ENCODE measurements around the gene MARCHF2.

MARCHF2 gene

DNA sequence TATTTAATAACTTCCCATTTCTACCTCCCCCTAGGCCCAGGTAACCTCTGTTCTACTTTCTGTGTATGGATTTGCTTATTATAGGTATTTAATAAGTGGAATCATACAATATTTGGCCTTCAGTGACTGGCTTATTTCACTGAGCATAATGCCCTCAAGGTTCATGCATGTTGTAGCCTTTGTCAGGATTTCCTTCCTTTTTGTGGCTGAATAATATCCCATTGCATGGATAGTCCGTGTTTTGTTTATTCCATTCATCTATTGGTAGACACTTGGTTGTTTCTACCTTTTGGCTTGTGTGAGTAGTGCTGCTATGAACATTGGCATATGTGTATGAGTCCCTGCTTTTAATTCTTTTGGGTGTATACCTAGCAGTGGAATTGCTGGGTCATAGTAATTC is 41.1 kb downstream of the MARCHF2 start:
- no peak overlapping the region for H3K4me3 ChIP-seq (ENCODE audit: insufficient read depth in 1 of 2, low read depth in 1 of 2, low read length in 2 of 2)
- no peak overlapping the region for H2BK120ac ChIP-seq (ENCODE audit: low read depth, low read length)
- H2AFZ ChIP-seq (ENCODE audit: low read depth, low read length) = no peak overlapping the region
- H3K4ac ChIP-seq (ENCODE audit: low read depth in 1 of 2, low read length in 2 of 2) = no peak overlapping the region
- H2BK5ac ChIP-seq (ENCODE audit: low read depth, low read length, poor library complexity, severe bottlenecking) = no peak overlapping the region
- H3K79me1 ChIP-seq (replicated peaks; ENCODE audit: low read length, poor library complexity, severe bottlenecking) = no peaks in the 10 kb centered on the region
- no peak overlapping the region for H4K8ac ChIP-seq (ENCODE audit: low read length)
- H3K27ac ChIP-seq (ENCODE audit: low read length, poor library complexity, severe bottlenecking) = no peak overlapping the region
- H3K14ac ChIP-seq (ENCODE audit: low read length in 2 of 2) = no peak overlapping the region
- H3K23ac ChIP-seq (ENCODE audit: low read length in 2 of 2) = no peak overlapping the region
- H2BK12ac ChIP-seq (ENCODE audit: low read length in 2 of 2) = no peak overlapping the region
- H3K36me3 ChIP-seq (ENCODE audit: control insufficient read depth in 1 of 2, insufficient read depth in 2 of 2, low read depth in 1 of 2, low read length in 2 of 2) = peaks cover 15 to 37% of the 10 kb centered on the region in 2 experiments
- H2AK5ac ChIP-seq (ENCODE audit: low read length, severe bottlenecking) = no peak overlapping the region
- peaks cover 41% of the 10 kb centered on the region for H3K4me1 ChIP-seq (ENCODE audit: control insufficient read depth, insufficient read depth, low read depth, low read length)
- H2BK15ac ChIP-seq (ENCODE audit: low read depth, poor library complexity, severe bottlenecking) = no peak overlapping the region
- no peaks in the 10 kb centered on the region for H3K27me3 ChIP-seq (ENCODE audit: control insufficient read depth in 1 of 2, insufficient read depth in 1 of 2, low read length in 2 of 2)
- no peaks in the 10 kb centered on the region for H3K9me3 ChIP-seq (ENCODE audit: control insufficient read depth, low read length)
- 91% methylated on average over 1 of the region's 1 CpG for WGBS
- no peak overlapping the region for H3K9ac ChIP-seq (ENCODE audit: low read length)
- H3K18ac ChIP-seq (ENCODE audit: low read depth in 1 of 2, low read length in 2 of 2) = no peak overlapping the region
- no peak for DNase-seq
- H4K91ac ChIP-seq (ENCODE audit: low read length) = no peak overlapping the region
- no peak overlapping the region for H3K4me2 ChIP-seq (ENCODE audit: low read length, poor library complexity, severe bottlenecking)

DNA sequence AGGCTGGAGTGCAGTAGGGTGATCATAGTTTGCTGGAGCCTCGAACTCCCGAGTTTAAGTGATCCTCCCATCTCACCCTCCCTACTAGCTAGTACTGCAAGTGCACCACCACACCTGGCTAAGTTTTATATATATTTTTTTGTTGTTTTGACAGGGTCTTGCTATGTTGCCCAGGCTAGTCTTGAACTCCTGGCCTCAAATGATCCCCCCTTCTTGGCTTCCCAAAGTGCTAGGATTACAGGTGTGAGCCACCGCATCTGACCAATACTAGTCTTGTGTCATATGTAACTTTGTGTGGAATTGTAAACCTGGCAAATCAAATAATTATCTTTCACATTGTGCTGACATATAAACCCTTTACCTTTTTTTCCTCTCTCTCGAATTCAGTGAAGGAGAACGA is 41.9 kb downstream of the MARCHF2 start:
- Histone ChIP-seq H3K27ac (ENCODE audit: low read length, poor library complexity, severe bottlenecking) (no peak overlapping the region), H3K4me3 (ENCODE audit: insufficient read depth in 1 of 2, low read depth in 1 of 2, low read length in 2 of 2) (no peak overlapping the region), H3K23ac (ENCODE audit: low read length in 2 of 2) (no peak overlapping the region)

GRCh38 chr19:8456064-8456463 is 43.0 kb downstream of the MARCHF2 start:
- H3K9me3 ChIP-seq (ENCODE audit: control insufficient read depth, low read length) = no peaks in the 10 kb centered on the region
- 83% methylated on average over 7 of the region's 7 CpGs for WGBS
- H3K36me3 ChIP-seq (ENCODE audit: control insufficient read depth in 1 of 2, insufficient read depth in 2 of 2, low read depth in 1 of 2, low read length in 2 of 2) = peaks cover 15 to 37% of the 10 kb centered on the region in 2 experiments
- H2AK5ac ChIP-seq (ENCODE audit: low read length, severe bottlenecking) = no peak overlapping the region
- H3K9ac ChIP-seq (ENCODE audit: low read length) = no peak overlapping the region
- no peak overlapping the region for H2BK5ac ChIP-seq (ENCODE audit: low read depth, low read length, poor library complexity, severe bottlenecking)
- no peak overlapping the region for H3K27ac ChIP-seq (ENCODE audit: low read length, poor library complexity, severe bottlenecking)
- no peak overlapping the region for H3K14ac ChIP-seq (ENCODE audit: low read length in 2 of 2)
- H4K8ac ChIP-seq (ENCODE audit: low read length) = no peak overlapping the region
- H2BK15ac ChIP-seq (ENCODE audit: low read depth, poor library complexity, severe bottlenecking) = no peak overlapping the region
- H3K4me2 ChIP-seq (ENCODE audit: low read length, poor library complexity, severe bottlenecking) = no peak overlapping the region
- no peak overlapping the region for H2BK12ac ChIP-seq (ENCODE audit: low read length in 2 of 2)
- H3K79me1 ChIP-seq (replicated peaks; ENCODE audit: low read length, poor library complexity, severe bottlenecking) = no peaks in the 10 kb centered on the region
- no peak for DNase-seq
- no peak overlapping the region for H3K4ac ChIP-seq (ENCODE audit: low read depth in 1 of 2, low read length in 2 of 2)
- H3K23ac ChIP-seq (ENCODE audit: low read length in 2 of 2) = no peak overlapping the region
- no peak overlapping the region for H3K4me3 ChIP-seq (ENCODE audit: insufficient read depth in 1 of 2, low read depth in 1 of 2, low read length in 2 of 2)
- no peak overlapping the region for H2AFZ ChIP-seq (ENCODE audit: low read depth, low read length)
- H3K27me3 ChIP-seq (ENCODE audit: control insufficient read depth in 1 of 2, insufficient read depth in 1 of 2, low read length in 2 of 2) = no peaks in the 10 kb centered on the region
- no peak overlapping the region for H4K91ac ChIP-seq (ENCODE audit: low read length)
- peak overlapping the region in 1 of 2 experiments; percentile 30 for H3K18ac ChIP-seq (ENCODE audit: low read depth in 1 of 2, low read length in 2 of 2)
- H2BK120ac ChIP-seq (ENCODE audit: low read depth, low read length) = no peak overlapping the region
- H3K4me1 ChIP-seq (ENCODE audit: control insufficient read depth, insufficient read depth, low read depth, low read length) = peaks cover 30% of the 10 kb centered on the region

More for the DNA sequence above, 41.9 kb downstream of the MARCHF2 start:
- Histone ChIP-seq H4K91ac (ENCODE audit: low read length) (no peak overlapping the region), H3K9ac (ENCODE audit: low read length) (no peak overlapping the region), H2BK12ac (ENCODE audit: low read length in 2 of 2) (no peak overlapping the region), H3K9me3 (ENCODE audit: control insufficient read depth, low read length) (no peaks in the 10 kb centered on the region), H3K14ac (ENCODE audit: low read length in 2 of 2) (no peak overlapping the region), H3K4me2 (ENCODE audit: low read length, poor library complexity, severe bottlenecking) (no peak overlapping the region), H3K4ac (ENCODE audit: low read depth in 1 of 2, low read length in 2 of 2) (no peak overlapping the region), H2AFZ (ENCODE audit: low read depth, low read length) (no peak overlapping the region), H2BK5ac (ENCODE audit: low read depth, low read length, poor library complexity, severe bottlenecking) (no peak overlapping the region), H2BK15ac (ENCODE audit: low read depth, poor library complexity, severe bottlenecking) (no peak overlapping the region), H3K36me3 (ENCODE audit: control insufficient read depth in 1 of 2, insufficient read depth in 2 of 2, low read depth in 1 of 2, low read length in 2 of 2) (peaks cover 15 to 37% of the 10 kb centered on the region in 2 experiments), H3K18ac (ENCODE audit: low read depth in 1 of 2, low read length in 2 of 2) (no peak overlapping the region), H3K4me1 (ENCODE audit: control insufficient read depth, insufficient read depth, low read depth, low read length) (peaks cover 37% of the 10 kb centered on the region), H2AK5ac (ENCODE audit: low read length, severe bottlenecking) (no peak overlapping the region), H2BK120ac (ENCODE audit: low read depth, low read length) (no peak overlapping the region), H3K27me3 (ENCODE audit: control insufficient read depth in 1 of 2, insufficient read depth in 1 of 2, low read length in 2 of 2) (no peaks in the 10 kb centered on the region), H3K79me1 (replicated peaks; ENCODE audit: low read length, poor library complexity, severe bottlenecking) (no peaks in the 10 kb centered on the region), H4K8ac (ENCODE audit: low read length) (no peak overlapping the region)
- no peak for DNase-seq
- 100% methylated on average over 1 of the region's 5 CpGs for WGBS

DNA sequence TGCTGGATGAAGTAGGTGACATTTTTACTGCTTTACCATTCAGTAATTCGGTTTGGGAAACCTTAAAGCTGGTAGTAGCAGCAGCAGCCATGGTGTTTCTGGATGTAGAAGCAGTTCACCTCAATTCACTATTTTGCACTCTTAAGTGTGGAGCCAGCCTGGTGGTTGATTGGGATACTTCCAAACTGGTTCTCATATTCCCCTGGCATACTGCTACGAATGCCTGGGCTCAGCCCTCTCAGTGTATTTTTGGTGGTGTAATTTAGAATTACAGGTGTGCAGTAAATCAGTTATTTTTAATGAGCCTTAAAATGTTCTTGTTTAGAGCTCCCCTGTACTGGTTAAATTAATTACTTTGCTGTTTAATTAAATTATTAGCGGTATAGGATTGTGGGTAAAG is 44.1 kb downstream of the MARCHF2 start:
- H3K27me3 ChIP-seq (ENCODE audit: control insufficient read depth in 1 of 2, insufficient read depth in 1 of 2, low read length in 2 of 2) = no peaks in the 10 kb centered on the region
- 89% methylated on average over 3 of the region's 3 CpGs for WGBS
- H3K27ac ChIP-seq (ENCODE audit: low read length, poor library complexity, severe bottlenecking) = no peak overlapping the region
- H2BK12ac ChIP-seq (ENCODE audit: low read length in 2 of 2) = no peak overlapping the region
- peaks cover 26% of the 10 kb centered on the region for H3K4me1 ChIP-seq (ENCODE audit: control insufficient read depth, insufficient read depth, low read depth, low read length)
- no peak overlapping the region for H2AK5ac ChIP-seq (ENCODE audit: low read length, severe bottlenecking)
- no peak overlapping the region for H3K14ac ChIP-seq (ENCODE audit: low read length in 2 of 2)
- no peaks in the 10 kb centered on the region for H3K79me1 ChIP-seq (replicated peaks; ENCODE audit: low read length, poor library complexity, severe bottlenecking)
- H4K91ac ChIP-seq (ENCODE audit: low read length) = no peak overlapping the region
- H2BK15ac ChIP-seq (ENCODE audit: low read depth, poor library complexity, severe bottlenecking) = no peak overlapping the region
- no peak for DNase-seq
- H3K4me3 ChIP-seq (ENCODE audit: insufficient read depth in 1 of 2, low read depth in 1 of 2, low read length in 2 of 2) = no peak overlapping the region
- no peak overlapping the region for H3K4ac ChIP-seq (ENCODE audit: low read depth in 1 of 2, low read length in 2 of 2)
- H3K36me3 ChIP-seq (ENCODE audit: control insufficient read depth in 1 of 2, insufficient read depth in 2 of 2, low read depth in 1 of 2, low read length in 2 of 2) = peaks cover 18 to 40% of the 10 kb centered on the region in 2 experiments
- H2BK5ac ChIP-seq (ENCODE audit: low read depth, low read length, poor library complexity, severe bottlenecking) = no peak overlapping the region
- H3K9ac ChIP-seq (ENCODE audit: low read length) = peak overlapping the region; percentile 46
- H3K9me3 ChIP-seq (ENCODE audit: control insufficient read depth, low read length) = no peaks in the 10 kb centered on the region
- H3K23ac ChIP-seq (ENCODE audit: low read length in 2 of 2) = no peak overlapping the region
- H3K18ac ChIP-seq (ENCODE audit: low read depth in 1 of 2, low read length in 2 of 2) = no peak overlapping the region
- no peak overlapping the region for H2AFZ ChIP-seq (ENCODE audit: low read depth, low read length)
- H2BK120ac ChIP-seq (ENCODE audit: low read depth, low read length) = no peak overlapping the region
- H4K8ac ChIP-seq (ENCODE audit: low read length) = no peak overlapping the region
- no peak overlapping the region for H3K4me2 ChIP-seq (ENCODE audit: low read length, poor library complexity, severe bottlenecking)
